Measurements from ENCODE around the gene FBLN1. TPM values are rescaled to one million over a fixed set of nuclear protein-coding genes. Genes with fewer than 3 reads are reported as not detected.

FBLN1 gene
- total RNA-seq, 6 experiments from 2014 or later: 199 to 346 (median 326) TPM

DNA sequence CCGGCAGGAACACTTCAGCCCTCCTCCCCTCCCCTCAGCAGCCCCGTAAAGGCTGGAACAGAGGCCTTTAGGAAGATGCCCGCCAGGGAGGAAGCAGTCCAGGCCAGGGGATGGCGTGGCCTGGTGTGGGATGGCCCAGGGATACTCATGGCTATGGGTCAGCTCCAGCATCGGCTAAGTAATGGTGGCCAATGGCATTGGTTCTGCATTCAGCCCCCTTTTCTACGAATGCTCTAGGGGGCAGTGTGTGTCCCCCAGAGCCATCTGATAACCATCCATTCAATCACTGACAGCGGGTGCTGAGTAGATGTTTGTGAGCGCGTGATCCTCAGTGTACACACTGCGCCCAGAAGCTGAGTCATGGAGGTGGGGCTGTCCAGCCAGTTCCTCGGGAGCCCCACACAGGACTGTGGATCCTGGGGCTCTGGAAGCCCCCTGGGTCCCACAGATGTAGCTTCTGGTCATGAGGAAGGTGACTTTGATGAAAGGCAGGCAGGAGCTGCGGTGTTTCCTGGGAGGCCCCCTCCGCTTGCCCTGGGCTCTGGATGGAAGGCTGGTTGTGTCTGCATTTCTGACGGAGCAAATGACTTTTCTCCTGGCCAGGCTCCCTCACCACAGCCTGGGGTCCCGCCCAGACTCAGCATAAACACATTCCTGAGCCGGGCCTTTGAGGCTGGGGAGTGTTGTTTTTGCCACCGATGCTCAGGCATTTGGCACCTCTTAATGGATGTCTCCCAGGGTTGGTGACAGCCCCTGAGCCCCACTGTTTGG lies 46.5 kb downstream of the FBLN1 start:
- DNase-seq: peak; percentile 95
- no peaks in the 10 kb centered on the region for H3K9me3 Mint-ChIP-seq
- peaks cover 9% of the 10 kb centered on the region for H3K27me3 Mint-ChIP-seq (ENCODE audit: insufficient read depth)
- peaks cover 67% of the 10 kb centered on the region for H3K4me1 Mint-ChIP-seq (ENCODE audit: low read depth)
- H3K27ac Mint-ChIP-seq: peak overlapping the region; percentile 97
- peak; percentile 85 for TF ChIP-seq CTCF (IDR thresholded peaks at IDR 0.05)
- peak overlapping the region; percentile 70 for H3K4me3 Mint-ChIP-seq
- H3K36me3 Mint-ChIP-seq (ENCODE audit: low read depth): peaks cover 37% of the 10 kb centered on the region

GRCh38 chr22:45549762-45550378 lies 47.2 kb downstream of the FBLN1 start:
- Mint-ChIP-seq H3K4me3 (peak overlapping the region; percentile 70), H3K27ac (peak overlapping the region; percentile 97), H3K36me3 (ENCODE audit: low read depth) (peaks cover 30% of the 10 kb centered on the region), H3K4me1 (ENCODE audit: low read depth) (peaks cover 71% of the 10 kb centered on the region), H3K27me3 (ENCODE audit: insufficient read depth) (peaks cover 9% of the 10 kb centered on the region), H3K9me3 (no peaks in the 10 kb centered on the region)
- no peak for TF ChIP-seq CTCF (IDR thresholded peaks at IDR 0.05)
- DNase-seq: no peak

DNA sequence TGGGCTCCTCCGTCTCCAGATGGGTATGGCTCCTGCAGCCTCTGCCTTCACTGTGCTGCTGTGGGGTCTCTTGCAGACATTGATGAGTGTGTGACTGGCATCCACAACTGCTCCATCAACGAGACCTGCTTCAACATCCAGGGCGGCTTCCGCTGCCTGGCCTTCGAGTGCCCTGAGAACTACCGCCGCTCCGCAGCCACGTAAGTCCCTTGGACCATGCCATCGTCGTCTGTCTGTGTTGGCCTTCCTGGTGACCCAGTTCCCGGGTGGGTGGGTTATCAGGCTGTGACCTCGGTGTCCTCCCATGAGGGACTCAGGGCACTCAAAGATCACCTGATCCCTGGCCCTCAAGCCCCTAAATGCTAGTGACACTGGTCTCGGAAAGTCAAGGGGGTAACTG lies 47.7 kb downstream of the FBLN1 start:
- H3K9me3 Mint-ChIP-seq: no peaks in the 10 kb centered on the region
- peaks cover 26% of the 10 kb centered on the region for H3K36me3 Mint-ChIP-seq (ENCODE audit: low read depth)
- H3K4me3 Mint-ChIP-seq: no peak overlapping the region
- peak overlapping the region; percentile 97; the same call in 1 of the 2 replicates for H3K27ac Mint-ChIP-seq
- DNase-seq: no peak
- peaks cover 71% of the 10 kb centered on the region for H3K4me1 Mint-ChIP-seq (ENCODE audit: low read depth)
- no peak for TF ChIP-seq CTCF (IDR thresholded peaks at IDR 0.05)
- H3K27me3 Mint-ChIP-seq (ENCODE audit: insufficient read depth): peaks cover 8% of the 10 kb centered on the region

DNA sequence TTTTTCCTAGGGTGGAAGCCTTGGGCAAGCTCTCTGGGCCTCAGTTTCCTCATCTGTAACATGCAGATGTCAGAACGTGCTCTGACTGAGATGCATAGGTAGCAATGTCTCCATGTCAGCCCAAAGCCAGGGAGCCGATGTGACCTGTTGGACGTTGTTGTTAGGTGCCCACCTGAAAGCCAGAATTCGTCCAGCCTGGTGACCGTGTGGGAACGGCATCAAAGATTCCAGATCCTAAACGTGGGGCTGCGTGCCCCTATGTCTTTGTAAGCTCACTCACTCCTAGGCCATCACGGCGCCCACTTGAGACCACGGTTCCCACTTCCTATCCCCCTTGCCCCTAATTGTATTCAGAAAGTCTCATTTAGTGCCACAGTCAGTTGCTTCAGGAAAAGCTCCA lies 48.2 kb downstream of the FBLN1 start:
- DNase-seq: no peak
- peak overlapping the region; percentile 46; the same call in 1 of the 2 replicates for H3K4me3 Mint-ChIP-seq
- H3K27ac Mint-ChIP-seq: peak overlapping the region; percentile 24; the same call in 1 of the 2 replicates
- H3K9me3 Mint-ChIP-seq: no peaks in the 10 kb centered on the region
- peaks cover 7% of the 10 kb centered on the region for H3K27me3 Mint-ChIP-seq (ENCODE audit: insufficient read depth)
- H3K4me1 Mint-ChIP-seq (ENCODE audit: low read depth): peaks cover 71% of the 10 kb centered on the region
- peaks cover 28% of the 10 kb centered on the region for H3K36me3 Mint-ChIP-seq (ENCODE audit: low read depth)
- no peak for TF ChIP-seq CTCF (IDR thresholded peaks at IDR 0.05)

DNA sequence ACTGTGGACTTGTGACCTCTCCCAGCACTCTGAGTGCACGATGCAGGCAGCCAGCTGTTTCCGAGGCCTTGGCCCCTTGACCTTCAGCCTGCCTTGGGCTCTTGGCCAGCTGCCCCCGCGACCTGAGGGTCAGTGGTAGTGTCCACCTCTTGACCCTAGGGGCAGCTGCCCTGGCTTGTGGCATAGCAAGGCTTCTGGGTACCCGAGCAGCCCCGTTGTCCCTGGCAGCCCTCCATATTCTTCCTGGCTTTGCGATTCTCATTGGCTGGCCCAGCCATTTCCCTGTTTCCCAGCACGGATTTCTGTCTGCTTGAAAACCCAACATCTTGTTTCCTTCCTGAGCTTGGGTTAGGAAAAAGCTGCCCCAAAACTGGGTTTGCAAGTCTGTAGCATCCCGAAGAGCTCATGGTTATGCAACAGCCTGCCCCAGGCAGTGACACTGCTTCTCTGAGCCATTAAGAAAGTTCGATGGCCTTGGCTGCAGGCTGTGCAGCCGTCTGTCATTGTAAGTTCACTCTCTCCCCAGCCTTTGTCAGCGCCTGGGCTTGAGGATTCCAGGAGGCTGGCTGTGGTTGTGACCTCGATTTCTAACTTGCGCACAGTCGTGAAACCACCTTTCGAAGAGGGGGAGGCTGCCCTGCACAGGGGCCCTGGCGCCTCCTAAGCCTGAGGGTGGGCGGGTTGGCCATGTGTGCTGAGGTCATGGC lies 48.8 kb downstream of the FBLN1 start:
- Mint-ChIP-seq H3K27me3 (ENCODE audit: insufficient read depth) (peaks cover 7% of the 10 kb centered on the region), H3K4me1 (ENCODE audit: low read depth) (peaks cover 71% of the 10 kb centered on the region), H3K36me3 (ENCODE audit: low read depth) (peaks cover 32% of the 10 kb centered on the region), H3K27ac (peak overlapping the region; percentile 73), H3K9me3 (no peaks in the 10 kb centered on the region), H3K4me3 (peak overlapping the region; percentile 46; the same call in 1 of the 2 replicates)
- DNase-seq: no peak
- no peak for TF ChIP-seq CTCF (IDR thresholded peaks at IDR 0.05)
